BLaER1 (cell line): Measurements from ENCODE around the gene NPAS3.

Experiments used
- H3K27ac ChIP-seq: shearing (Covaris generic); formaldehyde crosslinking; 2 replicates; pipeline ENCODE4 v1.8.1; 2022
- H3K27me3 ChIP-seq: shearing (Covaris generic); formaldehyde crosslinking; 2 replicates; pipeline ENCODE4 v1.8.1; 2022
- H3K36me3 ChIP-seq: shearing (Covaris generic); formaldehyde crosslinking; 2 replicates; pipeline ENCODE4 v1.8.1; 2022
- H3K4me1 ChIP-seq: shearing (Covaris generic); formaldehyde crosslinking; 2 replicates; pipeline ENCODE4 v1.8.1; 2022
- H3K4me2 ChIP-seq: shearing (Covaris generic); formaldehyde crosslinking; 2 replicates; pipeline ENCODE4 v1.8.1; 2022
- H3K4me3 ChIP-seq: shearing (Covaris generic); formaldehyde crosslinking; 2 replicates; pipeline ENCODE4 v1.8.1; 2022
- H3K9ac ChIP-seq: shearing (Covaris generic); formaldehyde crosslinking; 2 replicates; pipeline ENCODE4 v1.8.1; 2022
- H3K9me3 ChIP-seq: shearing (Covaris generic); formaldehyde crosslinking; 2 replicates; pipeline ENCODE4 v1.8.1; 2022
- H4K20me1 ChIP-seq: shearing (Covaris generic); formaldehyde crosslinking; 2 replicates; pipeline ENCODE4 v1.8.1; 2022
- Cebpa-rat ChIP-seq: shearing (Covaris generic); IDR thresholded peaks from 2 replicates; pipeline ENCODE4 v1.8.1; 2022

Gene NPAS3

DNA sequence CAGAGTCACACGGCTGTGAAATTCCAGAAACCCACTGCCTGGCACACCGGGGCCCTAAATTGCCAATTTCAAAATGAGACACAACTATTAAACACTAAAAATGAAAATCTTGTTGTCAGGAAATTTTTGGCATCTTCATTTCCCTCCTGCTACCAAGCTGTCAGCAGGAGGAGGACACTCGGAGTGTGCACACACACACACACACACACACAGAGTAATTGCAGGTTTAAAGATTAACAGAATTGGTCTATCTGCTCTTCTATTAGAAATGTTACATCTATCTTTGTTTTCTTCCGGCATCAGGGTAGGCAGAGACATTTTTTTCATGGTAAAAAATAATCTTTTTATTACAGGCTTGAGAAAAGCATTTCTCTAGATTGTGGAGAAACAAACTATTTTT lies 698.0 kb downstream of the NPAS3 start:
- Histone ChIP-seq H3K27ac (no peak overlapping the region), H3K27me3 (no peaks in the 10 kb centered on the region), H4K20me1 (no peaks in the 10 kb centered on the region), H3K4me2 (no peak overlapping the region), H3K4me3 (no peak overlapping the region), H3K9me3 (no peaks in the 10 kb centered on the region), H3K4me1 (no peaks in the 10 kb centered on the region), H3K9ac (no peak overlapping the region), H3K36me3 (no peaks in the 10 kb centered on the region)
- no peak for TF ChIP-seq Cebpa-rat

- no peaks in the 10 kb centered on the region for H3K4me1 ChIP-seq
- no peak overlapping the region for H3K4me2 ChIP-seq
- H3K36me3 ChIP-seq = no peaks in the 10 kb centered on the region
- no peak for TF ChIP-seq Cebpa-rat
- no peaks in the 10 kb centered on the region for H3K9me3 ChIP-seq
- no peak overlapping the region for H3K4me3 ChIP-seq
- H3K27me3 ChIP-seq = no peaks in the 10 kb centered on the region
- H3K27ac ChIP-seq = no peak overlapping the region
- H4K20me1 ChIP-seq = no peaks in the 10 kb centered on the region
- H3K9ac ChIP-seq = no peak overlapping the region
These were observed 703.4 kb downstream of the NPAS3 start for GRCh38 chr14:33642080-33642479.

- H3K9ac ChIP-seq = no peak overlapping the region
- no peaks in the 10 kb centered on the region for H3K36me3 ChIP-seq
- H3K27me3 ChIP-seq = no peaks in the 10 kb centered on the region
- no peak overlapping the region for H3K27ac ChIP-seq
- H3K4me1 ChIP-seq = no peaks in the 10 kb centered on the region
- no peak overlapping the region for H3K4me3 ChIP-seq
- no peaks in the 10 kb centered on the region for H4K20me1 ChIP-seq
- no peak overlapping the region for H3K4me2 ChIP-seq
- no peaks in the 10 kb centered on the region for H3K9me3 ChIP-seq
- TF ChIP-seq Cebpa-rat = no peak
These were observed 704.1 kb downstream of the NPAS3 start for GRCh38 chr14:33642691-33643244.

- Histone ChIP-seq H4K20me1 (no peaks in the 10 kb centered on the region), H3K36me3 (no peaks in the 10 kb centered on the region), H3K4me1 (no peaks in the 10 kb centered on the region), H3K27me3 (no peaks in the 10 kb centered on the region), H3K9ac (no peak overlapping the region), H3K9me3 (no peaks in the 10 kb centered on the region), H3K27ac (no peak overlapping the region), H3K4me2 (no peak overlapping the region), H3K4me3 (no peak overlapping the region)
- no peak for TF ChIP-seq Cebpa-rat
These were observed 704.9 kb downstream of the NPAS3 start for GRCh38 chr14:33643426-33644181.

GRCh38 chr14:33646692-33647260 lies 708.1 kb downstream of the NPAS3 start:
- H3K27ac ChIP-seq = no peak overlapping the region
- H3K4me3 ChIP-seq = no peak overlapping the region
- no peaks in the 10 kb centered on the region for H3K4me1 ChIP-seq
- no peak overlapping the region for H3K4me2 ChIP-seq
- H3K36me3 ChIP-seq = no peaks in the 10 kb centered on the region
- no peak for TF ChIP-seq Cebpa-rat
- H3K9ac ChIP-seq = no peak overlapping the region
- no peaks in the 10 kb centered on the region for H3K27me3 ChIP-seq
- H3K9me3 ChIP-seq = no peaks in the 10 kb centered on the region
- H4K20me1 ChIP-seq = no peaks in the 10 kb centered on the region

DNA sequence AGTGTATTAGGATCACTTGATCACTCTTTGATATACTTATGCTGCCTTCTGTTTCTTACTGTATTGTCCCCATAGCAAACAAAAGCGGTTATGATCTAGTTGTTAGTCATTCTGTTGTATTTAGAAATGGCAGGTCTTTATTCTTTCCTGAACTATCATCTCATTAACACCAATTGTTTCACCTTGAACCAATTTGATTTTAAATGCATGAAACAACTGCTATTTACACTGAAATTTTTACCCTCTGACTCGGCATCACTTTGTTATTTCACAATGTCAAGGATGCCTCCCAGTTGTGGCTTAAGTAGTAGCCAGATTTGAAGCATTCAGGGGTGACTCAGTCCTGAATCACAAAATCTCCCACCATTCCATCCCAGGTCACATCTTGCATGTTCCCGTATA lies 708.7 kb downstream of the NPAS3 start:
- H3K9ac ChIP-seq = no peak overlapping the region
- no peaks in the 10 kb centered on the region for H3K36me3 ChIP-seq
- no peak overlapping the region for H3K4me3 ChIP-seq
- no peaks in the 10 kb centered on the region for H3K27me3 ChIP-seq
- no peaks in the 10 kb centered on the region for H4K20me1 ChIP-seq
- H3K4me1 ChIP-seq = no peaks in the 10 kb centered on the region
- no peaks in the 10 kb centered on the region for H3K9me3 ChIP-seq
- H3K27ac ChIP-seq = no peak overlapping the region
- H3K4me2 ChIP-seq = no peak overlapping the region
- no peak for TF ChIP-seq Cebpa-rat

DNA sequence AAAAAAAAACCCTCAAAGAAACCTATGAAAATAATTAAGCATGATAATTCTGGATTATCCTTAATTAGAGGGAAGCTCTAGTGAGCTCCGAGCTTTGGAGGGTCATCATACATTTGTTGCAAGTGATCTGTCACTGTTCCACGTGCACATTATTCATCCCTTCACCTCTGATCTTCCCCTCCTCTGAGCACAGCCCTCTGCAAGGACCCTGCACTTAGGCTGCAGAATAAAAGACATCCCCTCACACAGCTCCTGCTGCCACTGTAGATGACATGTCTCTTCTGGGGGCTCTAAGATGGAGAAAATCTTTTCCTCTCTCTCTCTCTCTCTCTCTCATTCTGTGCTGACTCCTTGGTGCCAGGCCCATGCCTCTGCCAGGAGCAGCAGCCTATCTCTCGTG lies 711.8 kb downstream of the NPAS3 start:
- no peaks in the 10 kb centered on the region for H3K9me3 ChIP-seq
- no peak overlapping the region for H3K4me2 ChIP-seq

DNA sequence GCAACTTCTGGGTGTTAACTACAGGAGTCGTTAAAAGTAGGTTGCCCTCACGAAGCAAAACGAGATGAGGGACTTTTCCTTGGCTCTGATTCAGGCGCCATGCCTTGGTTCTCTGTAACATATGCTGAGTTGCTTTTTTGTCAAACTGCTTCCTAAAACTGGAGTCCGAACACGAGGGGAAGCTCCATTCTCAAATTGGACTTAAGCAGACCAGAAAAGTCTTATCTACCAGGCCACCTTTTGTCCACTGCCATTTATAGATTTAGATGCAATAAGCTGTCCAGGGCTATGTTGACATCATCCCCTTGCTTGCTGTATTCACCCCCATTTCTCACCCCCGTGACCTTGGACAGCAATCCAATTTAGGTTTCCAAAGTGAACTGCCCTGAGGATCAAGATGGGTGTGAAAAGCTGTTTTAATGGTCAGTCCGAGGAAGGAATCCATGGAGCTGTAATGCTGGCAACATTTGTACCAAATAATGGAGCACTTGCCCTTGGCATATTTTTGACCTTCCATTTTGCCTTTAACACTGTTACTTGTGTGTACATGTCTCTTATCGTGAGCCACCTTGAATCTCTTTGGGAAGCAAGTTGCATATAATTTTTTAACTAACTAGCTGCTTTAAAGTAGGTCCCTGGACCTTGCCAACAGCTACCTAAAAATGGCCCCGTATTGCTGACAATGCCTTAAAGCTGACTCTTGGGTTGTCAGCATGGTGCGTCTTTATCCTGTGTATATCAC lies 714.1 kb downstream of the NPAS3 start:
- H4K20me1 ChIP-seq = no peaks in the 10 kb centered on the region
- no peaks in the 10 kb centered on the region for H3K9me3 ChIP-seq
- no peak overlapping the region for H3K4me2 ChIP-seq
- H3K27me3 ChIP-seq = no peaks in the 10 kb centered on the region
- no peak overlapping the region for H3K4me3 ChIP-seq
- H3K4me1 ChIP-seq = no peaks in the 10 kb centered on the region
- no peak overlapping the region for H3K9ac ChIP-seq
- H3K36me3 ChIP-seq = no peaks in the 10 kb centered on the region
- TF ChIP-seq Cebpa-rat = no peak
- no peak overlapping the region for H3K27ac ChIP-seq

More for the DNA sequence above, 711.8 kb downstream of the NPAS3 start:
- H3K36me3 ChIP-seq = no peaks in the 10 kb centered on the region
- no peak for TF ChIP-seq Cebpa-rat
- H4K20me1 ChIP-seq = no peaks in the 10 kb centered on the region
- no peaks in the 10 kb centered on the region for H3K4me1 ChIP-seq
- H3K27ac ChIP-seq = no peak overlapping the region
- no peak overlapping the region for H3K4me3 ChIP-seq
- H3K27me3 ChIP-seq = no peaks in the 10 kb centered on the region
- no peak overlapping the region for H3K9ac ChIP-seq

GRCh38 chr14:33653308-33653695 lies 714.6 kb downstream of the NPAS3 start:
- TF ChIP-seq Cebpa-rat = no peak
- no peaks in the 10 kb centered on the region for H4K20me1 ChIP-seq
- H3K36me3 ChIP-seq = no peaks in the 10 kb centered on the region
- H3K4me1 ChIP-seq = no peaks in the 10 kb centered on the region
- no peak overlapping the region for H3K4me3 ChIP-seq
- no peaks in the 10 kb centered on the region for H3K9me3 ChIP-seq
- no peak overlapping the region for H3K4me2 ChIP-seq
- H3K9ac ChIP-seq = no peak overlapping the region
- H3K27me3 ChIP-seq = no peaks in the 10 kb centered on the region
- H3K27ac ChIP-seq = no peak overlapping the region

DNA sequence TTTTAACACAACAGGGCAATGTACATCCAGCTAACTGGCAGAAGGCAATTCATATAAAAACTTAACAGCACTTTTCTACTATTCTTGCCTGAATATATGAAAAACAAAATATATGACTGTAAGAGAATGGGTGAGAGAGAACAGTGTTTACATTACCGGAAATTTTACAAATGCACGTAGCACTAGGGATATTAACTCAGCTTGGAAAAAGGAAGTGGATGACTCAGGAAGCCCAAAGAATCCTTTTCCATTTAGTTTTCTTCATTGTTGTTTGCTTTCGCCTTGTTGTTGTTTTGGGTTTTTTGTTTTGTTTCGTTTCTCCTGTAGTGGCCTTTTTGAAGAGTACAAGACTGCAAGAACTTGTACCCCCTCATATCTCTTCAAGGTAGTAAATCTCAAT lies 716.7 kb downstream of the NPAS3 start:
- H3K27ac ChIP-seq = no peak overlapping the region
- no peak overlapping the region for H3K4me2 ChIP-seq
- TF ChIP-seq Cebpa-rat = no peak
- no peaks in the 10 kb centered on the region for H3K27me3 ChIP-seq
- H3K4me1 ChIP-seq = no peaks in the 10 kb centered on the region
- no peaks in the 10 kb centered on the region for H3K9me3 ChIP-seq
- no peaks in the 10 kb centered on the region for H3K36me3 ChIP-seq
- no peak overlapping the region for H3K9ac ChIP-seq
- no peaks in the 10 kb centered on the region for H4K20me1 ChIP-seq
- no peak overlapping the region for H3K4me3 ChIP-seq
